Measurements from ENCODE around the gene MEF2D. TPM values are rescaled to one million over a fixed set of nuclear protein-coding genes. Genes with fewer than 3 reads are reported as not detected.

Gene MEF2D
- polyA plus RNA-seq, 1 donor (not counting 4 experiments of a cell fraction or from before 2014, with no cell fraction given), result 9.3 TPM

DNA sequence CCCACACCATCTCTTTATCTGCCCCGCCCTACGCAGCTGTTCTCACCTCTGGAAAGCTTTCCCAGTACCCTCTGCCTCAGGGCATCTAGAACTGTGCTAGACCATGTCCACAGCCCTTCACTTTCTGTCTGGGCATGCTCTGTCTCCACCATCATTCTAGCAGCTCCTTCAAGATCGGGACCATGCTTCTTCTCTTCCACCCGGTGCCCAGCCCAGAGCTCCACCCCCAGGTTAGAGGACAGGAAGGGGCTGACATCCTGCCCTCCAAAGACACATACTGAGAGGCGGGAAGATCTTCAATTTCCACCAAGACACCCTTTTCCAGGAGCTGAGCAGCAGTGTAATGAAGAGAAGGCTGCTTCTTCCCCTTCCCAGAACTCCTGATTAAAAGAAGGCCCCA, 27.7 kb upstream of the MEF2D start:
- Histone ChIP-seq H3K27ac (ENCODE audit: control insufficient read depth, insufficient read depth, low read length) (no peak overlapping the region), H3K4me2 (ENCODE audit: control insufficient read depth, extremely low read depth, insufficient read depth, low read depth, low read length) (no peak overlapping the region), H2AFZ (ENCODE audit: control insufficient read depth, low read length) (no peak overlapping the region), H3K9me1 (ENCODE audit: control insufficient read depth, extremely low read depth, insufficient read depth, low read length) (no peaks in the 10 kb centered on the region), H3K36me3 (ENCODE audit: control insufficient read depth in 2 of 2, extremely low read depth in 1 of 2, insufficient read depth in 2 of 2, low read length in 2 of 2) (peaks cover 0 to 42% of the 10 kb centered on the region in 2 experiments), H3K27me3 (ENCODE audit: control insufficient read depth, extremely low read depth, insufficient read depth, low read length) (no peaks in the 10 kb centered on the region), H3K79me2 (ENCODE audit: control insufficient read depth, insufficient read depth, low read length) (no peaks in the 10 kb centered on the region), H3K4me1 (ENCODE audit: control insufficient read depth, extremely low read depth, insufficient read depth, low read length) (no peaks in the 10 kb centered on the region), H3K4me3 (ENCODE audit: control insufficient read depth in 2 of 3, extremely low read depth in 1 of 3, insufficient read depth in 2 of 3, low read depth in 1 of 3, low read length in 3 of 3) (no peak overlapping the region), H3K9me3 (ENCODE audit: control insufficient read depth, low read depth, low read length) (no peaks in the 10 kb centered on the region), H3K9ac (ENCODE audit: control insufficient read depth, extremely low read depth, insufficient read depth, low read length) (no peak overlapping the region), H4K20me1 (ENCODE audit: control insufficient read depth, extremely low read depth, insufficient read depth, low read length) (no peaks in the 10 kb centered on the region)
- TF ChIP-seq EZH2 (IDR thresholded peaks at IDR 0.05; ENCODE audit: low read length), result no peak
- TF ChIP-seq, protein P1, sequence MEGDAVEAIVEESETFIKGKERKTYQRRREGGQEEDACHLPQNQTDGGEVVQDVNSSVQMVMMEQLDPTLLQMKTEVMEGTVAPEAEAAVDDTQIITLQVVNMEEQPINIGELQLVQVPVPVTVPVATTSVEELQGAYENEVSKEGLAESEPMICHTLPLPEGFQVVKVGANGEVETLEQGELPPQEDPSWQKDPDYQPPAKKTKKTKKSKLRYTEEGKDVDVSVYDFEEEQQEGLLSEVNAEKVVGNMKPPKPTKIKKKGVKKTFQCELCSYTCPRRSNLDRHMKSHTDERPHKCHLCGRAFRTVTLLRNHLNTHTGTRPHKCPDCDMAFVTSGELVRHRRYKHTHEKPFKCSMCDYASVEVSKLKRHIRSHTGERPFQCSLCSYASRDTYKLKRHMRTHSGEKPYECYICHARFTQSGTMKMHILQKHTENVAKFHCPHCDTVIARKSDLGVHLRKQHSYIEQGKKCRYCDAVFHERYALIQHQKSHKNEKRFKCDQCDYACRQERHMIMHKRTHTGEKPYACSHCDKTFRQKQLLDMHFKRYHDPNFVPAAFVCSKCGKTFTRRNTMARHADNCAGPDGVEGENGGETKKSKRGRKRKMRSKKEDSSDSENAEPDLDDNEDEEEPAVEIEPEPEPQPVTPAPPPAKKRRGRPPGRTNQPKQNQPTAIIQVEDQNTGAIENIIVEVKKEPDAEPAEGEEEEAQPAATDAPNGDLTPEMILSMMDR (optimal IDR thresholded peaks at IDR 0.05 in 1 of 3, IDR thresholded peaks at IDR 0.05 in 1 of 3, conservative IDR thresholded peaks at IDR 0.05 in 1 of 3; ENCODE audit: extremely low read depth in 1 of 3, insufficient read depth in 2 of 3, low read length in 3 of 3), result no peak
- no peak for FAIRE-seq
- no peak for DNase-seq (ENCODE audit: low read depth, low spot score)
- dilution Hi-C loops (cut with MboI; ENCODE audit: extremely low pct_ligation_motif_present, low sequenced_read_pairs), result no loop called here

DNA sequence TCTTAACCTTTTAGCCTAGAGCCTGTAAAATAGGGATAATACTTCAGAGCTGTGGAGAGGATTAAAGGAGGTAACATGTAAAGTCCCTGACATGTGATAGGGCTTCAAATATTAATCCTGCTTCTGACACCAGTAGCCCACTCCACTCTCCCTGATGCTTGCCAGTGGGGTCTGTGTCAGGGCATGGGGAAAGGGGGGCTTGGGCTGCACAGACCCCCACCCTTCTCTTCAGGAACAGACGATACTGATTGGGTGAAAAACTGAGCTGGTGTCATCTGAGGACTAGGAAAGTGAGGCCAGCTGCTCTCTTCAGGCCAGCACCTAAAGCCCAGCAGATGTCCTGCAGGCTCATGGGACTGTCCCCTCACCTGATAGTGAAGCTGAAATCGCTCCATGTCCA, 27.0 kb upstream of the MEF2D start:
- Histone ChIP-seq H3K4me1 (ENCODE audit: control insufficient read depth, extremely low read depth, insufficient read depth, low read length) (no peaks in the 10 kb centered on the region), H3K36me3 (ENCODE audit: control insufficient read depth in 2 of 2, extremely low read depth in 1 of 2, insufficient read depth in 2 of 2, low read length in 2 of 2) (peaks cover 0 to 37% of the 10 kb centered on the region in 2 experiments), H4K20me1 (ENCODE audit: control insufficient read depth, extremely low read depth, insufficient read depth, low read length) (no peaks in the 10 kb centered on the region), H3K9ac (ENCODE audit: control insufficient read depth, extremely low read depth, insufficient read depth, low read length) (no peak overlapping the region), H3K27ac (ENCODE audit: control insufficient read depth, insufficient read depth, low read length) (no peak overlapping the region), H3K9me3 (ENCODE audit: control insufficient read depth, low read depth, low read length) (no peaks in the 10 kb centered on the region), H2AFZ (ENCODE audit: control insufficient read depth, low read length) (no peak overlapping the region), H3K27me3 (ENCODE audit: control insufficient read depth, extremely low read depth, insufficient read depth, low read length) (no peaks in the 10 kb centered on the region), H3K79me2 (ENCODE audit: control insufficient read depth, insufficient read depth, low read length) (no peaks in the 10 kb centered on the region), H3K4me2 (ENCODE audit: control insufficient read depth, extremely low read depth, insufficient read depth, low read depth, low read length) (no peak overlapping the region), H3K9me1 (ENCODE audit: control insufficient read depth, extremely low read depth, insufficient read depth, low read length) (no peaks in the 10 kb centered on the region), H3K4me3 (ENCODE audit: control insufficient read depth in 2 of 3, extremely low read depth in 1 of 3, insufficient read depth in 2 of 3, low read depth in 1 of 3, low read length in 3 of 3) (no peak overlapping the region)
- FAIRE-seq, result no peak
- TF ChIP-seq EZH2 (IDR thresholded peaks at IDR 0.05; ENCODE audit: low read length), result no peak
- TF ChIP-seq, protein P1 (optimal IDR thresholded peaks at IDR 0.05 in 1 of 3, IDR thresholded peaks at IDR 0.05 in 1 of 3, conservative IDR thresholded peaks at IDR 0.05 in 1 of 3; ENCODE audit: extremely low read depth in 1 of 3, insufficient read depth in 2 of 3, low read length in 3 of 3), result no peak
- no peak for DNase-seq (ENCODE audit: low read depth, low spot score)
- dilution Hi-C loops (cut with MboI; ENCODE audit: extremely low pct_ligation_motif_present, low sequenced_read_pairs), result no loop called here

Data from keratinocyte (primary cell).